IPS DF 19.7 (cell line): Measurements from ENCODE around the gene SASS6.

Source experiments
- DNase-seq: peaks from one replicate; pipeline ENCODE4 v3.0.0-alpha.2; 2013; ENCODE audit warnings: low read depth, low spot score

Gene SASS6

DNA sequence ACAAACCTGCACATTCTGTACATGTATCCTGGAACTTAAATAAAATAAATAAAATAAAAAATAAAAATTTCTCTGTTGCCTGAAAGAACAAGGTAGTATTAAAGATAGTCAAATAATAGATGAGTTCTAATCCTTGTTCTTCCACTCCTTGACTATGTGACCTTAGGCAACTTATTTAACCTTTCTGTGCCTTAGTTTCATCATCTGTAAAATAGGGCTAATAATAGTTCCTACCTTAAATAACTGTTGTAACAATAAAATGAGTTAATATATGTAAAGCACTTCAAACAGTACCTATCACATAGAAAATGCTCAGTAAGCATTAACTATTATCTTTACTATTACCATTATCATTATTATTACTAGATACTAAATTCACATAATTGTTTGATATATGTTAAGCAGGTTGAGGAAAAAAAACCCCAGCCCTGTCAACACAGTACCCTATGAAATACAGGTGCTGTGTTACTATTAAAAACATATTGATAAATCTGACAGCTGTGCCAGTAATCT lies 23.1 kb downstream of the SASS6 start:
- no peak for DNase-seq

GRCh38 chr1:100107696-100108095 lies 25.0 kb downstream of the SASS6 start:
- no peak for DNase-seq

GRCh38 chr1:100101564-100101963 lies 31.2 kb downstream of the SASS6 start:
- no peak for DNase-seq

DNA sequence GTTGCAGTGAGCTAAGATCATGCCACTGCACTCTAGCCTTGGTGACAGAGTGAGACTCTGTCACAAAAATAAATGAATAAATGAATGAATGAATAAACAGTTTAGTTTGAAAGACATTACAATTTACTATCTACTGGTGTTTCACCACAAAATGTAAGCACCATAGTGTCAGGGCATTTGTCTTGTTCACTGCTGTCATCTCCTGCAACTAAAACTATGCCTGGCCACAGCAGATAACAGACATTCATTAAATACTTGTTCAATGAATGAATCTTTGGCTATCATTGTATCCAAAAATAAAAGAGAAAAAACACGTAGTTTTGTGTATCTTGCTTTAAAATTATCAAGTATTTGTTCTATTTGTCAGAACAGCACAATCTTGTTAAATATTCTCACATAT lies 32.5 kb downstream of the SASS6 start:
- no peak for DNase-seq

- no peak for DNase-seq
Observed at GRCh38 chr1:100090471-100090870, 42.3 kb downstream of the SASS6 start.

DNA sequence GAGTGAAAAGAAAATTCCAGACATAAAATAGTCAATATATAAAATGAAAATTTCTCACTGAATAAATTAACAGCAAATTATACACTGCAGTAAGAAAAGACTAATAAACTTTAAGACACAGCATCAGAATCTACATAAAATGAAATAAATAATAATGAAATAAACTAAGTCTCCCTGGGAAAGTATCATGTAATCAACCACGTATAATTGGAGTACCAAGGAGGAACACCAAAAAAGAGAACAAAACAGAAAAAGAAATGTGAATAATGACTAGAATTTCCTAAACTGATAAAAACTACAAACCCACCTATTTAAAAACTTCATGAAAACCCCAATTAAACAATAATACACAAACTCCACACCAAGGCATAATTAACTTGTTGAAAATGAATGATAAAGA lies 43.6 kb downstream of the SASS6 start:
- DNase-seq, result no peak

GRCh38 chr1:100087396-100087795 lies 45.3 kb downstream of the SASS6 start:
- DNase-seq, result no peak

DNA sequence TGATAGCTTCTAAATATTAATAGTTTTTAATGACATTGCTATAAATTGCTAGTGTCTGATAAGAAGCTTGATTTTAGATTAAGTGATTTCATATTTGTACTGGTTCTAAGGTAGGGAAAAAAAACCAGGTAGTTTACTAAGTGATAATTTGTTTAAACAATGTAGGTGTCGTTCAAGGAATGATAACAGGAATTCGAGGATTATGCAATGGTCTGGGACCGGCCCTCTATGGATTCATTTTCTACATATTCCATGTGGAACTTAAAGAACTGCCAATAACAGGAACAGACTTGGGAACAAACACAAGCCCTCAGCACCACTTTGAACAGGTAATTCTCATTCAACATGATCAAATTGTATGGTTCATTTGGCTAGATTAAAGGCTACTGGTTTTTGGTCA lies 52.4 kb downstream of the SASS6 start:
- no peak for DNase-seq

GRCh38 chr1:100077531-100077930 lies 55.2 kb downstream of the SASS6 start:
- no peak for DNase-seq

- no peak for DNase-seq
Observed at GRCh38 chr1:100076744-100077143, 56.0 kb downstream of the SASS6 start.

DNA sequence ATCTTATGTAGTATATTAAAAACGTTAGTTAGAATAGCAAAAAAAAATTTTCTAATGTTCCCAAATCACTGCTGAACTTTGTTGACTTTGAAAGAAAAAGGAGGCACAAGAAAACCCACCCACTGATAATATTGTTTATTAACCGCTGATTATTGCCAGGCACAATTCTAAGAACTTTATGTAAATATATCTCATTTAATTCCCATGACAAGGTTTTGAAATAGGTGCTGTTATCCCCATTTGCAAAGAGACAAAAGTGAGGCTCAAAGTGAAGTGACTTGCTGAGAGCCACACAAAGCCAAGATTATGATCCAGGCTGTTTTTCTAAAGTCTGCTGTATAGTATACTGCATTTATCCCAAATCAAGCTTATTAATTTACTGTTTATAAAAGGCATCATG lies 56.4 kb downstream of the SASS6 start:
- DNase-seq, result no peak

- DNase-seq, result no peak
Observed at GRCh38 chr1:100075773-100076172, 57.0 kb downstream of the SASS6 start.

DNA sequence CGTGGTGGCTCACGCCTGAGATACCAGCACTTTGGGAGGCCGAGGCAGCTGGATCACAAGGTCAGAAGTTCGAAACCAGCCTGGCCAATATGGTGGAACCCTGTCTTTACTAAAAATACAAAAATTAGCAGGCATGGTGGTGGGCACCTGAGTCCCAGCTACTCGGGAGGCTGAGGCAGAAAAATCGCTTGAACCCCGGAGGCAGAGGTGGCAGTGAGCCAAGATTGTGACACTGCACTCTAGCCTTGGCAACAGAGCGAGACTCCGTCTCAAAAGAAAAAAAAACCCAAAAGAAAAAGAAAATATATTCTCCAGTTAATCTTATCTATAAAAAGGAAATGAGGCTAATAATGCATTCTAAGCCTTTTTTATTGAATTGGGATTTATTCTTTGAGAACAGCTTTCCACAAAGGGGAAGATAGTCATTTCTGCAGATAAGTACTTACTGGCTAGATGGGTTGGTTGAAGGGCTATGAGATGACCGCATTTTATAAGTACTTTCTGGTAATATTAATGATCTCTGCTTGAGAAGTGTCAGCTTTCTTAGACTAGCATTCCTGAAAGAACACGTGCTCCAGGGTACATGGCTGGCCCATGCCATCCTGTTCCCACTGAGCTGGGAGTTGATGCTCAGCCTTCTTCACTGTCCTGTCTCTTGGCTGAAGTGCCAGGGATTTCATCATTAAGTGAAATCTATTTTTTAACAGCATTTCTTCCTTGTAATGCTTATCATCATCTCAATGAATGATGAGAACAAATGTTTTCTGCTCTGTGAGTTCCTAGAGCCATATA lies 57.9 kb downstream of the SASS6 start:
- DNase-seq, result no peak

- no peak for DNase-seq
Observed at GRCh38 chr1:100073531-100073930, 59.2 kb downstream of the SASS6 start.

- no peak for DNase-seq
Observed at GRCh38 chr1:100070201-100070939, 62.4 kb downstream of the SASS6 start.

DNA sequence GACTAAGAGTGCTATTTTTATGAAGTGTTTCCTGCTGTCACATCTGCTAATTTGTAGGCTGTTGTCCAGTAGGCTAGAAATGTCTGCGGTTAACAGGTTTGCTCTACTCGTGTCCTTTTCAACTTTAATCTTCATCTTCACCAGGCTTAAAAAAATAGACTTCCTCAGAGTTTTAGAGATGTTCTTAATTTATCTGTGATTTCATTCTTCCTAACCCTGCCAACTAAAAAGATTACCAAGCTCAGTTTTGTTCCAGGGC lies 66.8 kb downstream of the SASS6 start:
- no peak for DNase-seq

GRCh38 chr1:100065183-100065968 lies 67.4 kb downstream of the SASS6 start:
- no peak for DNase-seq

- no peak for DNase-seq
Observed at GRCh38 chr1:100061681-100062080, 71.0 kb downstream of the SASS6 start.

DNA sequence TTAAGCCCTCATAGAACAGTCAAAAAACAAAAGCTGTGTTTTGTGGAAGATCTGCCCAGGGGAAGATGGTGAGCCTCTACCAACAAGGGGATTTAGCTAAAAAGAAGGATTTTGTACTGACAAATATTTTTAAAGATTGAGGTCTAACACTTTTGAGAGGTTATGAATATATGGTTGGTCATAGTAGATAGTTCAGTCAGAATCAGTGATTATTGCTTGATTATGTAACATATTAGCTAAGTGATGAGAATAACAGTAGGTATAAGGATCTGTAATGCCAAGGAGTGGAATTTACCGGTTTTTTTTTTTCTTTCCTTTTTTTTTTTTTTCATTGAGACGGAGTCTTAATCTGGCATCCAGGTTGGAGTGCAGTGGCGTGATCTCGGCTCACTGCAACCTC lies 79.0 kb downstream of the SASS6 start:
- DNase-seq, result no peak

DNA sequence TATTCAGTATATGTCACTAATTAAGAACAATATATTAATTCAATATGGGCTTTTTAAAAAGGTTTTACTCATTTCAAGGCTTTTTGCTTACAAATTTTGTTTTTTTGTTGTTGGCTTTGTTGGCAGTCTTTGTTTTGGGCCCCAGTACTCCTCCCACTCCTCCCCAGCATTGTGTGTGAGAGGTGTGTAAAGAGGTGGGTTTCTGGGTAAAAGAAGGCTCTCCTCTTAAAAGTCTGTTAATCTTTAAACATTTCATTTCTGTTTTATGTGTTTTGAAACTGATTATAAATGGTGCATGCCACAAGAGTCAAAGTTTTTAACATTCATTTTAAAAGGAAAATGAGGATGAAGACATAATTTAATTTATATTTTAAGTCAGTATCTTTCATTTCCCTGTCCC lies 79.6 kb downstream of the SASS6 start:
- DNase-seq, result no peak

GRCh38 chr1:100051893-100052292 lies 80.8 kb downstream of the SASS6 start:
- DNase-seq, result no peak

DNA sequence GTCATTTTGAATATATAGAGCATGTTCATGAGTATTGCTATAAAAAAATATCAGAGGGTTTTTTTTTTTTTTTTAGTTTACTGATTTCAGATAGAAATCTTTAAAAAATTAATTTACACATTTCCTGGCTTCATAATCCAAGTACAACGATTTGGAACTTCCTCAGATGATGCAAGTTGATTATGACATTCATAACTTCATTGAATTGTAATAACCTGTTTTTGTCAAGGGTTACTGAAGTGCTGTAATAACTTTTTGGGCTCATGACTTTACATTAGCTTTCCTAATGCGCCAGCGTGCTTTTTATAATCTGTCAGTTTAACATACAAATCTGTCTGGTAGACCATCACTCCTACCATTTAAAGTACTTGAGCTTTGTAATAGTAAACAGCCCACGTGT lies 81.3 kb downstream of the SASS6 start:
- no peak for DNase-seq

DNA sequence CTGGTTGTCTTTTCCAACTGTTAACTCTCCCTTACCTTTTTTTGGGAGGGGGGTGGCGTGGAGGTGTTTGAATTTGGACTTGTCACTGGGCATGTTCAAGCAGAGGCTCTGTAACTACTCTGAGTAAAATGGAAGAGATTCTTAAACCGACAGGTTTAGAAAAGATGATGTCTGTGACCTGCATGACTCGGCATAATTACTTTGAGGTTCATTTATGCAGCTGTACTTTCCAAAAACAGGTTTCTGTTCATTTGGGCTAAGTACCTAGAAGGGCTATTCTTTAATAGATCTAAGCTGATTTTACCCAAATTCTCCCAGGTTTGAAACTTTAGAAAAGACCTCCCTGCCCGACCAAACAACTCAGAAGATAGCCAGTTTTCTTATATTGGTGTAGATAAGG lies 82.6 kb downstream of the SASS6 start:
- DNase-seq, result no peak
